Skeletal muscle satellite cell (primary cell): ENCODE data around the gene GNAO1.

Experiments used
- H3K27me3 ChIP-seq: 2 replicates; pipeline ENCODE4 v1.7.0; 2013; ENCODE audit warnings: low read length; ENCODE audit not compliant: control insufficient read depth, insufficient read depth
- H3K36me3 ChIP-seq: 2 replicates; pipeline ENCODE4 v1.7.0; 2013; ENCODE audit warnings: mild to moderate bottlenecking, control low read depth, low read length; ENCODE audit not compliant: insufficient read depth
- H3K4me1 ChIP-seq: 2 replicates; pipeline ENCODE4 v1.7.0; 2013; ENCODE audit warnings: low read length; ENCODE audit not compliant: control insufficient read depth, insufficient read depth
- H3K4me2 ChIP-seq: 2 replicates; pipeline ENCODE4 v1.7.0; 2013; ENCODE audit warnings: mild to moderate bottlenecking, low read length
- H3K4me3 ChIP-seq: 2 replicates; pipeline ENCODE4 v1.7.0; 2013; ENCODE audit warnings: low read length
- H3K9ac ChIP-seq: 2 replicates; pipeline ENCODE4 v1.7.0; 2013; ENCODE audit warnings: mild to moderate bottlenecking, low read depth, low read length, moderate library complexity
- H3K9me3 ChIP-seq: replicated peaks from 2 replicates; pipeline ENCODE4 v1.7.0; 2013; ENCODE audit warnings: mild to moderate bottlenecking, control low read depth, low read length

GNAO1 gene

DNA sequence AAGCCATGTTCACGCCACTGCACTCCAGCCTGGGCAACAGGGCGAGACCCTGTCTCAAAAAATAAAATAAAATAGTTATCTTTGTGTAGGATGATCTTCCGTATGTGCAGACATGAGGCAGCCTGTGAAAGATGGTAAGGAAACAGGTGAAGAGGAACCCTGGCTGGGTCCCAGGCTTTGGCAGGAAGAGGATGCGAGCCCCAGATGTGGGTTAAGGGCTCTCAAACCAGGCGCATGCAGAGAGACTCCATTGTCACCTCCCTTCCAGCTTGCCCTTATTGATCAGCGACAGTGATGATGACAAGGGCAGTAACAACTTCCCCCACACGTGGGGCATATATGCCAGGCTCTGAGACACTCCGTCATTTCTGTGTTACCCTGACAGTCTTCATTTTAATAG lies 106.8 kb downstream of the GNAO1 start:
- H3K9me3 ChIP-seq, result no peaks in the 10 kb centered on the region
- no peak overlapping the region for H3K4me2 ChIP-seq
- no peak overlapping the region for H3K4me3 ChIP-seq
- peaks cover 26% of the 10 kb centered on the region for H3K4me1 ChIP-seq
- H3K9ac ChIP-seq, result no peak overlapping the region
- H3K36me3 ChIP-seq, result no peaks in the 10 kb centered on the region
- H3K27me3 ChIP-seq, result peaks cover 16% of the 10 kb centered on the region

DNA sequence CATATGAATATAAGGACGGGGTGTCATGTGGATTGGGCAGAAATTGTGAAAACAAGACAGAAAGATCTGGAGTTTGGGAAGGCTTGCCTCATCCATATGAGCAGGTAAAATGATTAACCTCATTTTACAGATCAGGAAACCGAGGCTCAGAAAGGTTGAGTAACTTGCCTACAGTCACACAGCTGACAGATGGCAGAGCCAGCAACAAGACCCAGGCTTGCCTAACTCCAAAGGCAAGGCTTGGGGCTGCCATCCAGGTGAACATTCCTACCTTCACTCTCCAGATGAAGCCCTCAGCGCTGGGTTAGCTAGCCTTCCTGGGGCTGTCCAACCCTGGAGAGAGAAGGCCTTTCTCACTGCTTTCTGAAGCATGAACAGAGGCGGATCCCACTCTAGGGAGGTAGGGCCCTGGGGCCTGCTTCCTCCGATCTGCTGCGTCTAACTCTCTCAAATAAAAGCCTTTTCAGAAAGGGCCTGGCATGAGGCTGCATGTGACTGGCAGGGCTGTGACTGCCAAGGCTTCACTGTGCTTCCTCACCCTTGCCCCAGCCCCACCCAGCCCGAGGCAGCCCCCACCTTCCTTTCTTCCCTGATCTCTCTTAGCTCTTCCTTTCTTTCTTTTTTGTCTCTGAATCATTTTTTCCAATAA lies 107.8 kb downstream of the GNAO1 start:
- H3K9me3 ChIP-seq, result no peaks in the 10 kb centered on the region
- H3K27me3 ChIP-seq, result peaks cover 26% of the 10 kb centered on the region
- H3K36me3 ChIP-seq, result no peaks in the 10 kb centered on the region
- H3K4me1 ChIP-seq, result peaks cover 26% of the 10 kb centered on the region
- no peak overlapping the region for H3K9ac ChIP-seq
- H3K4me2 ChIP-seq, result no peak overlapping the region
- H3K4me3 ChIP-seq, result no peak overlapping the region

DNA sequence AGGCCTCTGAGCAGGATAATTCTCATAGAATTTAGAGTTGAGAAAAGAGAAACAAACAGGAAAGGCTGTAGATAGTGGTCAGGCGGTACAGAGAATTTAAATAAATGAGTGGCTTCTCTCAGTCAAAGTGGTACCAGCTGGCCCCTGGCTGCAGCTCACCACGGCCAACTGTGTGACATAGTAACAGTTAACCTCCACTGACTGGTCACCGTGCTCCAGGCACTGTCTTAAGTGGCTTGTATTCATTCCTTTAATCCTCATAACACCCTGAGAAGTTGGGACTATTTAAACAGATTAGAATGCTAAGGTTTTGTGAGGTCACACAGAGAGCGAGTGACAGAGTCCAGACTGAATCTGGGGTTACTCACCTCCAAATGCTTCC lies 108.9 kb downstream of the GNAO1 start:
- Histone ChIP-seq H3K36me3 (no peaks in the 10 kb centered on the region), H3K27me3 (peaks cover 36% of the 10 kb centered on the region), H3K4me3 (no peak overlapping the region), H3K4me1 (peaks cover 17% of the 10 kb centered on the region), H3K9me3 (no peaks in the 10 kb centered on the region), H3K9ac (no peak overlapping the region), H3K4me2 (no peak overlapping the region)

DNA sequence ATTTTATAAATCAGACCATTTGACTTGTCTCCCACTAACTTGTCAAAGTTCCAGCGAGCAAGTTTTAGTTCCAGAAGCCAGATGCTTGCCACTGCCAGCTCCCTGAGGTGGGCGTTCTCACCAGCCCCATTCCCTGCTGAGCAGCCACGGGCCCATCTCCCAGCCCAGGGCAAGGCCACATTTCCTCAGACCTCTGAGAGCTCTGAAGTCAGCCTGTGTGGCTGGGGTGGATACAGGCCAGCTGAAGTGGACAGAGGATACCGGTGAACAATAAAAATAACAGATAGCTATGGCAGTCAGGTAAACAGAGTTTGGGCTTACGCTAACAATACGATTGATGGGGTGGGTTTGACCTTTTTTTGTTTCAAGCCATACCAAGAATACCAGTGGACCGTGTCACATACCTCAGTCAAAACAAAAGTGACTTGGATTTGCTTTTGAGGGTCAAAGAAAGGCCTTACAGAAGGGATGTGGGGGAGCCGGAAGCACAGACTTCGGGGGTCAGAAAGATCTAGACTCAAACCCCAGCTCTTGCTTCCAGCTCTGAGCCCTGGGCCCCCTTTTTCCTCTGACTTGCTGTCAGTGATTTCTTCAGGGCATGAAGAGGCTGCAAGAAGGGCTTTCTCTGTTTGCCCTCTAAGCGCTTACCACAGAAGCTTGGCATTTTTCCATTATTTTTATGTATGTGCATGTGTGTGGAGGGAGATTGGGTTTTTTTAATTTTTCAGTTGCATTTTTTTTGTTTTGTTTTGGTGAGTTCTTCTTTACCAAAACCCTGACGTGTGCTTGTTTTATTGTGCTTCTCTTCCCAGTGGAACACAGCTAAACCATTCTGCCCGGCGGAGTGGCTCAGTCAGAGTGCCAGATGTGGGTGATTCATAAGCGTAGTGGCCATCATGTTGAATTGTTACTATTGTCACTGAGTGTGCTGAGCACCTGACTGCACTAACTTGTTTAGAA lies 109.9 kb downstream of the GNAO1 start:
- H3K27me3 ChIP-seq, result peaks cover 42% of the 10 kb centered on the region
- H3K36me3 ChIP-seq, result no peaks in the 10 kb centered on the region
- H3K4me1 ChIP-seq, result peaks cover 13% of the 10 kb centered on the region
- no peak overlapping the region for H3K9ac ChIP-seq
- no peak overlapping the region for H3K4me3 ChIP-seq
- H3K4me2 ChIP-seq, result no peak overlapping the region
- no peaks in the 10 kb centered on the region for H3K9me3 ChIP-seq

DNA sequence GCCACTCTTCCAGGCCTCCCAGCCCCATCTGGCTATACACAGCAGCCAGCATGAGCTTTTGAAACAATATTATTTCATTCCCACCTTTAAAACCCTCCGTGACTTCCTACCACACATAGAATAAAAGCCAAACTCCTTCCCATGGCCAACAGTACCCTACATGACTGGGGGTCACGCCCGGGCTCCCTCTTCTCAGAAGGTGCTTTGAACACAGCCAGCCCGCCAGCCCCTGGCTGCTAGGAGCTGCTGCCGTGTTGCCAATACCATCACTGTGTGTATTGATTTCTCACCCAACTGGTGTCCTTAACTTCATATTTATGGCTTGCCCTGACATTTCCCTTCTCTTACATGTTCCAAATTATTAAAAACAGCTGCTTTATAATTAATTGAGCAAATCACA lies 111.2 kb downstream of the GNAO1 start:
- peaks cover 13% of the 10 kb centered on the region for H3K4me1 ChIP-seq
- H3K36me3 ChIP-seq, result no peaks in the 10 kb centered on the region
- peaks cover 42% of the 10 kb centered on the region for H3K27me3 ChIP-seq

DNA sequence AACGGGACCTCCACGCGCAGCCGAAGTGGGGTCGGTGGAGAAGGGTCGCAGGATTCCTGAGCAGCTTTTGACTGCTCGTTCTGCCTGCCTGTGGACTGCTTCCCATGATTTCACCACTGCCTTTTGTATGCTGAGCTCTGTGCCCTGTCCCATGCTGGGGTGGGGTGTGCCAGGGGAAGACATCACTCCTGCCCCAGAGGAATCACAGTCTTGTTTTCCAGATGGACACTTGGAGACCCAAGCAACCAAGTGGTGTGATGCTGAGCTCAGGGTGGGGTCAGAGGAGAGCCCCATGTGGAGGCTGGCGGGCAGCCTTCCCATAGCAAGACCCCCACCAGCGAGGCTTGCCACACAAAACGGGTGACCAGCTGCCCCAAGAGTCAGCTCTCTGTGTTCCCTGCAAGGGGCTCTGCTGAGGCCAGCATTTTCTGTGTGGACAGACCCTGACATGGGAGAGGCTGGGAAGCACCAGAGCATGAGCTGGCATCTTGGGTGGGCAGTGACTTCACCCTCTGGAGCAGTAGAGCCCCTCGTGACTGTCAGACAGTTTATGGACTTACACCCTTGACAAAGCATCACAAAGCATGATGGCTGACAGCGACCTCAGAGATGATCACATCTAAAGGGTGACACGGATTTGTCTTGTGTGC lies 111.9 kb downstream of the GNAO1 start:
- Histone ChIP-seq H3K9ac (no peak overlapping the region), H3K4me1 (peaks cover 13% of the 10 kb centered on the region), H3K9me3 (no peaks in the 10 kb centered on the region), H3K4me2 (no peak overlapping the region), H3K4me3 (no peak overlapping the region), H3K36me3 (no peaks in the 10 kb centered on the region), H3K27me3 (peaks cover 44% of the 10 kb centered on the region)

More for the DNA sequence above, 111.2 kb downstream of the GNAO1 start:
- H3K9ac ChIP-seq, result no peak overlapping the region
- no peaks in the 10 kb centered on the region for H3K9me3 ChIP-seq
- H3K4me3 ChIP-seq, result no peak overlapping the region
- H3K4me2 ChIP-seq, result no peak overlapping the region

DNA sequence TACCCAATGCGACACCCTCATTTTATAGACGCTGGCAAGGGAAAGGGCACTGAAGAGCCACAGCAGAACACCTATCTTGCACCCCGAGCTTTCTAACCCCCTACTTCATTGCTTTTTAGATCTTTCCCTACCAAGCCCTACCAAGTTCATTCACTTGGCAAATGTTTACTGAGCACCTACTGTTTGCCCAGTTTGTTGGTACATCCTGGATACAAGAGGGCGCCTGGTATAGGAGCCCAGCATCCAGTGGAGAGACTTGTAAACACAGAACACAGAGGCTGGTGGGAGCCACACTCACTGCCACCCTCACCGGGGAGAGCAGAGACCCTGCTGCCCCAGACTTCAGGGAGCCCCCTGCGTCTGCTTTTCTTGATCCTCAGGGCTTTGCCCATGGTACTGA lies 112.6 kb downstream of the GNAO1 start:
- Histone ChIP-seq H3K9ac (no peak overlapping the region), H3K4me1 (peaks cover 13% of the 10 kb centered on the region), H3K4me3 (no peak overlapping the region), H3K36me3 (no peaks in the 10 kb centered on the region), H3K9me3 (no peaks in the 10 kb centered on the region), H3K4me2 (no peak overlapping the region), H3K27me3 (peaks cover 47% of the 10 kb centered on the region)

DNA sequence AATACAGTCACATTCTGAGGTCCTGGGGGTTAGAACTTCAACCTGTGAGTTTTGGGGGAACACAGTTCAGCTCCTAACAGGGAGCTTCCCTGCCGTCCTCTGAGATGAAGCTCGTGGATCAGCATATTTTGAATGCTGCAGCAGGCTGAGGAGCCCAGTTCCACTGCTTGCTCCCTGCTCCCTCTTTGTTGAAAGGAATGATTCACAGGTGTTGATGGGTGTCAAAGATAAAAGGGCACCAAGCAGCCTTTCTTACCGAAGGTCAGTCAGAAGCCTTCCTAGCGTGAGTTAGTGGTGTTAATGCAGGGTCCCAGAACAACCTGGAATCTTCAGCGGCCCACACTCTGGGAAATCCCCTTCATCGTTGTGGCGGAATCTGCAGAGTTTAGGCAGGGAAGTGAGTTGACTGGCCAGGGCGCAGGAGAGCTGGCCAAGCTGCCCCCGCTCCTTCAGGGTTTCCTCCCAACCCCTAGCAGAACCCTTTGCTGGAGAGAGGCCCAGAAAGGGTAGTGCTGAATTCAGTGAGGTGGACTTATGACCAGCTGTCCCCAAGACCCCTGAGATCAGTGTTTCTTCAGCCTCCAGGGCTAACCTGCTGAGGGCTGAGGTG lies 114.8 kb downstream of the GNAO1 start:
- Histone ChIP-seq H3K4me2 (no peak overlapping the region), H3K4me1 (peaks cover 8% of the 10 kb centered on the region), H3K4me3 (no peak overlapping the region), H3K9ac (no peak overlapping the region), H3K36me3 (no peaks in the 10 kb centered on the region), H3K9me3 (no peaks in the 10 kb centered on the region), H3K27me3 (peaks cover 47% of the 10 kb centered on the region)

DNA sequence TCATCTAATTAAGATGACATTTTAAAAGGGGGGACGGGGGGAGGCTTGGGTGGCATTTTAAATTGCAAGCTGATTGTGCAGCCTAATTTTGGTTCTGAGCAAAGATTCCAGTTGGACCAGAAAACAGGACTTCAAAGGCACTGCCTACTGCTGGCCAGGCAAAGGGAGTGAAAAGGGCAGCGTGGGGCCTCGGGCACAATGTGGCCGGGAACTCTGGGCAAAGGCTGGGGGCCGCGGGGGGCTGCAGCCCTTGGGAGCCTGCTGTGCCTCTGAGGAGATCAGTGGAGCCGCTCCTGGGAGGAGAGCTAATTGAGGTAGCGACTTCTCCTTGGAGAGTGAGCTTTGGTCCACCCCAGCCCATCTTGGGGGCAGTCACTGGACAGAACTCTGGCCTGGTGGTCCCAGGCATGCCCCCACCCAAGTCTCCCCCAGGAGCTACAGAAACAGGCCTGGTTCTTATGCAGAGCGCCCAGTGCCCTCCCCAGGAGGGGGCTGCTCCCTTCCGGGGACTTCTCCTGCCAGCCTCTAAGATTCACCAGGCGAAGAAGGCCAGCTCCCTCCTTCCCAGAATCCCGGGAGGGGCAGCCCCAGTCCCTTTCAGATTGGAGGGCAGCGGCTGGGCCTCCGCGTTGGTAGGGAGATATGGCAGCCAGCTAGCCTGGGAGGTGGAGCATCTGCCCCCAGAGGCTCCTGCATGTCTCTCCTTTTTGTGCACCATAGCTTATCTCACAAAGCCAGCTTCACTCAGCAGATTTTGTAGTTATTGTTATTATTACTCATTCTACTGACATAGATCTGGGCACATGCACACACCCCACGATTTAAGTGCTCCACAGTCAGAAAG lies 115.6 kb downstream of the GNAO1 start:
- no peaks in the 10 kb centered on the region for H3K4me1 ChIP-seq
- H3K27me3 ChIP-seq, result peaks cover 47% of the 10 kb centered on the region
- no peak overlapping the region for H3K4me2 ChIP-seq

DNA sequence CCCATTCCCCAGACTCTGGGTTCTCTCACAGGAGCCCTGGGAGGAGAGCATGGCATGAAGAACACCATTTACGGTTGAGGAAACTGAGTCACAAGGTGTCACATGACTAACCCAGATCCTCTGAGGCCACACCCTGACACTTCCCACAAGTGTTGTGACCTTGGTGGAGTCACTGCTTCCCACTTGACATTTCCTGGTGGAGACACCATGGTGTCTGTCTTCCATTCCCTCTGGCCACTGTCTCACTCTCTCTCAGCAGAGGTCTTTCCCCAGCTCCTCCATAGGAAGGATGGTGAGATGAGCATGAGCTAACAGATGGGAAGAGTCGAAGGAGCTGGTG lies 116.2 kb downstream of the GNAO1 start:
- Histone ChIP-seq H3K4me2 (no peak overlapping the region), H3K9ac (no peak overlapping the region), H3K4me3 (no peak overlapping the region), H3K36me3 (no peaks in the 10 kb centered on the region), H3K9me3 (no peaks in the 10 kb centered on the region), H3K27me3 (peaks cover 47% of the 10 kb centered on the region), H3K4me1 (no peaks in the 10 kb centered on the region)

More for the DNA sequence above, 115.6 kb downstream of the GNAO1 start:
- H3K9me3 ChIP-seq, result no peaks in the 10 kb centered on the region
- no peaks in the 10 kb centered on the region for H3K36me3 ChIP-seq
- no peak overlapping the region for H3K9ac ChIP-seq
- H3K4me3 ChIP-seq, result no peak overlapping the region
